Measurements from ENCODE around the gene NABP1. TPM values are rescaled to one million over a fixed set of nuclear protein-coding genes. Genes with fewer than 3 reads are reported as not detected.

NABP1 gene
- total and polyA plus RNA-seq, 10 of the 15 experiments (the other 5 are each of a cell fraction or from before 2014, with no cell fraction given), result 22.9 to 65.7 (median 39.9) TPM

DNA sequence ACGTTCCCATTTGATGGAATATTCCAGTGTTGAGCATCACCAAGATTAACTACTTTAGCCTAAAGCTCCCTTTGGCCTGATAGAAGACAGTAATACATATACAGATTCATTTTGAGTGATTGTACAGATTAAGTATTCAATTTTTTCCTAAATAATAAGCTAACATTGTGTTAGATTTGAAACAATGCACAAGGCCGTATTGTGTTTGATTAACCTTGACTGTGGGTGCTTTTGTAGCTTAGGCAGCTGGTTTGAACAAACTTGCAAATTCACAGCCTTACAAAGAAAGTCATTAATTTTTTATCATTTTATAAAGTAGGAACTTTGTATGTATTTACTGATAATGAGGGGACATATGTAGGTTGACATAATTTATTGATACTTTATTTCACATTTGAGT lies 29.6 kb downstream of the NABP1 start (continued):
- TF ChIP-seq MEF2B (IDR thresholded peaks at IDR 0.05; ENCODE audit: partially characterized antibody, poor library complexity, severe bottlenecking) (no peak), SREBF2 (IDR thresholded peaks at IDR 0.05; ENCODE audit: low read length) (no peak), BACH1 (IDR thresholded peaks at IDR 0.05; ENCODE audit: borderline replicate concordance) (no peak)

GRCh38 chr2:191710411-191710900 lies 32.5 kb downstream of the NABP1 start:
- no peaks in the 10 kb centered on the region for H3K79me2 ChIP-seq (ENCODE audit: control insufficient read depth, insufficient read depth, low read length)
- no peaks in the 10 kb centered on the region for H4K20me1 ChIP-seq (ENCODE audit: control insufficient read depth, insufficient read depth)
- CTCF ChIA-PET, result interaction anchor here (1.0 to 2.6 kb wide), 4 partner anchors 10 to 155 kb away, joined by 3 to 10 read pairs (median 5); no protein-coding TSS in a partner anchor
- TF ChIP-seq, protein P1, sequence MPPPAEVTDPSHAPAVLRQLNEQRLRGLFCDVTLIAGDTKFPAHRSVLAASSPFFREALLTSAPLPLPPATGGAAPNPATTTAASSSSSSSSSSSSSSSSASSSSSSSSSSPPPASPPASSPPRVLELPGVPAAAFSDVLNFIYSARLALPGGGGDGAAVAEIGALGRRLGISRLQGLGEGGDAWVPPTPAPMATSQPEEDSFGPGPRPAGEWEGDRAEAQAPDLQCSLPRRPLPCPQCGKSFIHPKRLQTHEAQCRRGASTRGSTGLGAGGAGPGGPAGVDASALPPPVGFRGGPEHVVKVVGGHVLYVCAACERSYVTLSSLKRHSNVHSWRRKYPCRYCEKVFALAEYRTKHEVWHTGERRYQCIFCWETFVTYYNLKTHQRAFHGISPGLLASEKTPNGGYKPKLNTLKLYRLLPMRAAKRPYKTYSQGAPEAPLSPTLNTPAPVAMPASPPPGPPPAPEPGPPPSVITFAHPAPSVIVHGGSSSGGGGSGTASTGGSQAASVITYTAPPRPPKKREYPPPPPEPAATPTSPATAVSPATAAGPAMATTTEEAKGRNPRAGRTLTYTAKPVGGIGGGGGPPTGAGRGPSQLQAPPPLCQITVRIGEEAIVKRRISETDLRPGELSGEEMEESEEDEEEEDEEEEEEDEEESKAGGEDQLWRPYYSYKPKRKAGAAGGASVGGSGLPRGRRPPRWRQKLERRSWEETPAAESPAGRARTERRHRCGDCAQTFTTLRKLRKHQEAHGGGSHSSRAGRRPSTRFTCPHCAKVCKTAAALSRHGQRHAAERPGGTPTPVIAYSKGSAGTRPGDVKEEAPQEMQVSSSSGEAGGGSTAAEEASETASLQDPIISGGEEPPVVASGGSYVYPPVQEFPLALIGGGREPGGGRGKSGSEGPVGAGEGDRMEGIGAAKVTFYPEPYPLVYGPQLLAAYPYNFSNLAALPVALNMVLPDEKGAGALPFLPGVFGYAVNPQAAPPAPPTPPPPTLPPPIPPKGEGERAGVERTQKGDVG (CRISPR knock-in tag; IDR thresholded peaks at IDR 0.05), result no peak
- TF ChIP-seq BRCA1 (IDR thresholded peaks at IDR 0.05; ENCODE audit: low read depth, low read length) (no peak), ESRRA (IDR thresholded peaks at IDR 0.05; ENCODE audit: low read length) (no peak), EZH2 (IDR thresholded peaks at IDR 0.05; ENCODE audit: borderline replicate concordance, control insufficient read depth, low read depth, low read length) (no peak), SMC3 (IDR thresholded peaks at IDR 0.05; ENCODE audit: borderline replicate concordance, low read length) (no peak)
- TF ChIP-seq, protein P2, sequence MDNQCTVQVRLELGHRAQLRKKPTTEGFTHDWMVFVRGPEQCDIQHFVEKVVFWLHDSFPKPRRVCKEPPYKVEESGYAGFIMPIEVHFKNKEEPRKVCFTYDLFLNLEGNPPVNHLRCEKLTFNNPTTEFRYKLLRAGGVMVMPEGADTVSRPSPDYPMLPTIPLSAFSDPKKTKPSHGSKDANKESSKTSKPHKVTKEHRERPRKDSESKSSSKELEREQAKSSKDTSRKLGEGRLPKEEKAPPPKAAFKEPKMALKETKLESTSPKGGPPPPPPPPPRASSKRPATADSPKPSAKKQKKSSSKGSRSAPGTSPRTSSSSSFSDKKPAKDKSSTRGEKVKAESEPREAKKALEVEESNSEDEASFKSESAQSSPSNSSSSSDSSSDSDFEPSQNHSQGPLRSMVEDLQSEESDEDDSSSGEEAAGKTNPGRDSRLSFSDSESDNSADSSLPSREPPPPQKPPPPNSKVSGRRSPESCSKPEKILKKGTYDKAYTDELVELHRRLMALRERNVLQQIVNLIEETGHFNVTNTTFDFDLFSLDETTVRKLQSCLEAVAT (IDR thresholded peaks at IDR 0.05), result no peak
- whole genome bisulfite sequencing (ENCODE audit: insufficient coverage, insufficient replicate concordance, low lambda C conversion rate, missing lambda C conversion rate), result 100% methylated on average over 1 of the region's 1 CpG
- POLR2A ChIA-PET, result no interaction called here
- H3K4me3 ChIP-seq, result no peak overlapping the region
- RAD21 ChIA-PET (ENCODE audit: unreplicated experiment), result no interaction called here
- SMC1A ChIA-PET (ENCODE audit: uncharacterized antibody, unreplicated experiment), result no interaction called here
- H3K9me3 ChIP-seq (replicated peaks; ENCODE audit: control insufficient read depth, insufficient read depth, low read length), result no peaks in the 10 kb centered on the region
- no peaks in the 10 kb centered on the region for H3K27me3 ChIP-seq (replicated peaks in 1 of 2; ENCODE audit: control insufficient read depth in 2 of 2, insufficient read depth in 2 of 2, low read length in 1 of 2)
- no peak for DNase-seq (ENCODE audit: low read depth, low spot score)
- no peak for ATAC-seq
- FAIRE-seq, result no peak
- no peak overlapping the region for H2AFZ ChIP-seq (ENCODE audit: control insufficient read depth, low read depth, low read length)
- no peak overlapping the region for H3K27ac ChIP-seq (ENCODE audit: control insufficient read depth, insufficient read depth)
- H3K36me3 ChIP-seq (ENCODE audit: control insufficient read depth in 2 of 2, insufficient read depth in 2 of 2, low read length in 1 of 2), result no peaks in the 10 kb centered on the region
- H3K4me1 ChIP-seq (ENCODE audit: control insufficient read depth, insufficient read depth, low read length), result no peaks in the 10 kb centered on the region
- no peak overlapping the region for H3K9ac ChIP-seq (ENCODE audit: control insufficient read depth, insufficient read depth, low read length)
- no peak overlapping the region for H3K4me2 ChIP-seq (ENCODE audit: control insufficient read depth, insufficient read depth)
- intact Hi-C loops (cut with micrococcal nuclease; ENCODE audit: unreplicated experiment) (no loop called here), in situ Hi-C loops (cut with MboI) (no loop called here)
- no TSS peak for BruUV-seq (replicated peaks)
